ENCODE results near the gene RNF220.

RNF220 gene

GRCh38 chr1:44436401-44437106, 31.5 kb downstream of the RNF220 start:
- no peak for DNase-seq (ENCODE audit: low read depth)

- DNase-seq (ENCODE audit: low read depth) = no peak
Observed at GRCh38 chr1:44437107-44437716, 32.2 kb downstream of the RNF220 start.

GRCh38 chr1:44442791-44443190, 37.7 kb downstream of the RNF220 start:
- no peak for DNase-seq (ENCODE audit: low read depth)

GRCh38 chr1:44447051-44447810, 42.2 kb downstream of the RNF220 start:
- DNase-seq (ENCODE audit: low read depth) = no peak

- no peak for DNase-seq (ENCODE audit: low read depth)
Observed at GRCh38 chr1:44453798-44454349, 48.8 kb downstream of the RNF220 start.

- no peak for DNase-seq (ENCODE audit: low read depth)
Observed at GRCh38 chr1:44454704-44455103, 49.6 kb downstream of the RNF220 start.

GRCh38 chr1:44460107-44460882, 55.2 kb downstream of the RNF220 start:
- DNase-seq (ENCODE audit: low read depth) = no peak

- peak; percentile 9 for DNase-seq (ENCODE audit: low read depth)
Observed at GRCh38 chr1:44464361-44464760, 59.3 kb downstream of the RNF220 start.

- no peak for DNase-seq (ENCODE audit: low read depth)
Observed at GRCh38 chr1:44467566-44467965, 62.5 kb downstream of the RNF220 start.

- no peak for DNase-seq (ENCODE audit: low read depth)
Observed at GRCh38 chr1:44471911-44472453, 66.9 kb downstream of the RNF220 start.

GRCh38 chr1:44472620-44473525, 67.8 kb downstream of the RNF220 start:
- peak; percentile 15 for DNase-seq (ENCODE audit: low read depth)

GRCh38 chr1:44476891-44477290, 71.8 kb downstream of the RNF220 start:
- DNase-seq (ENCODE audit: low read depth) = no peak

GRCh38 chr1:44481701-44482100, 76.6 kb downstream of the RNF220 start:
- no peak for DNase-seq (ENCODE audit: low read depth)

- no peak for DNase-seq (ENCODE audit: low read depth)
Observed at GRCh38 chr1:44483089-44483874, 78.2 kb downstream of the RNF220 start.

- DNase-seq (ENCODE audit: low read depth) = no peak
Observed at GRCh38 chr1:44484155-44484688, 79.2 kb downstream of the RNF220 start.

GRCh38 chr1:44485229-44485933, 80.3 kb downstream of the RNF220 start:
- DNase-seq (ENCODE audit: low read depth) = peak; percentile 62

- no peak for DNase-seq (ENCODE audit: low read depth)
Observed at GRCh38 chr1:44485934-44486460, 80.9 kb downstream of the RNF220 start.

GRCh38 chr1:44489481-44489880, 84.4 kb downstream of the RNF220 start:
- no peak for DNase-seq (ENCODE audit: low read depth)
